HepG2 (cell line): ENCODE measurements around the gene TNFRSF1B. TPM values are rescaled to one million over a fixed set of nuclear protein-coding genes. Genes with fewer than 3 reads are reported as not detected.

ENCODE experiments used
- ATAC-seq: fragments of 200-7000 bp; cut with Tn5 transposase; 3 replicates; pipeline ENCODE4 v1.9.1; 2020; ENCODE audit warnings: mild to moderate bottlenecking, moderate library complexity
- BruUV-seq: library from RNA; stranded (reverse); fragments of 400-500 nt; replicated peaks from 2 replicates; lab custom pipeline; 2021; lab: Mats Ljungman, UMichigan
- CTCF ChIA-PET: fragments of 300-600 bp; formaldehyde crosslinking; extraction: SDS; loops from one replicate; lab custom pipeline; 2021; ENCODE audit warnings: low total read pairs, inconsistent platforms, low intra/inter-chr PET ratio; lab: Yijun Ruan, JAX
- POLR2A ChIA-PET: fragments of 350-600 bp; sonication (Branson Sonifier 250); formaldehyde crosslinking; loops from one replicate; lab custom pipeline; 2020; ENCODE audit warnings: antibody characterized with exemption, inconsistent platforms; lab: Yijun Ruan, JAX
- DNase-seq: peaks from one replicate; pipeline ENCODE4 v3.0.0-alpha.2; 2015; ENCODE audit warnings: low spot score
- FAIRE-seq: peaks from 3 replicates; lab custom pipeline; 2011; peaks lifted over from hg19 to GRCh38; lab: Jason Lieb, UNC
- H2AFZ ChIP-seq: one replicate; pipeline ENCODE4 v1.6.1; 2011; ENCODE audit warnings: low read length, inconsistent platforms
- H3K27ac ChIP-seq: fragments of 300-600 bp; 3 replicates; pipeline ENCODE4 v1.8.0; 2011; ENCODE audit warnings: mixed run types, mild to moderate bottlenecking, mixed read lengths, low read length, inconsistent platforms; ENCODE audit not compliant: insufficient read depth; ENCODE audit errors: extremely low read length
- H3K27me3 ChIP-seq, 2 experiments: fragments of 200-600 bp in 1 of 2; 2 replicates in 1 of 2; 3 replicates in 1 of 2; pipeline versions ENCODE4 v1.6.0 to v1.8.0; 2011; ENCODE audit warnings: low read length in 2 of 2, mild to moderate bottlenecking in 2 of 2, moderate library complexity in 2 of 2, inconsistent platforms in 1 of 2; ENCODE audit not compliant: insufficient read depth in 2 of 2, control insufficient read depth in 1 of 2
- H3K36me3 ChIP-seq, 2 experiments: fragments of 200-600 bp in 1 of 2; replicated peaks in 1 of 2; 2 replicates in 1 of 2; 3 replicates in 1 of 2; pipeline versions ENCODE4 v1.5.1 to v1.8.0; 2011; ENCODE audit warnings: low read length in 2 of 2, inconsistent platforms in 1 of 2; ENCODE audit not compliant: insufficient read depth in 2 of 2, control insufficient read depth in 1 of 2
- H3K4me1 ChIP-seq: 2 replicates; pipeline ENCODE4 v1.5.1; 2012; ENCODE audit warnings: low read length, inconsistent platforms; ENCODE audit not compliant: insufficient read depth
- H3K4me2 ChIP-seq: 2 replicates; pipeline ENCODE4 v1.6.0; 2011; ENCODE audit warnings: low read depth, low read length, inconsistent platforms
- H3K4me3 ChIP-seq, 3 experiments: fragments of 200-600 bp in 1 of 3; sonication (generic), shearing (Covaris generic) in 1 of 3; replicated peaks in 1 of 3; 2 replicates each; pipeline ENCODE4 v1.5.1; 2011 to 2016; ENCODE audit warnings: low read length in 3 of 3, inconsistent platforms in 2 of 3, low read depth in 2 of 3, mild to moderate bottlenecking in 2 of 3, control low read depth in 1 of 3, mixed read lengths in 1 of 3; ENCODE audit not compliant: insufficient read depth in 1 of 3
- H3K79me2 ChIP-seq: one replicate; pipeline ENCODE4 v1.6.1; 2011; ENCODE audit warnings: low read length, inconsistent platforms; ENCODE audit not compliant: insufficient read depth
- H3K9ac ChIP-seq: 2 replicates; pipeline ENCODE4 v1.6.0; 2011; ENCODE audit warnings: mild to moderate bottlenecking, low read depth, low read length, inconsistent platforms; ENCODE audit not compliant: insufficient read depth
- H3K9me3 ChIP-seq: 2 replicates; pipeline ENCODE4 v1.5.1; 2012; ENCODE audit warnings: mild to moderate bottlenecking, low read length
- H4K20me1 ChIP-seq: 2 replicates; pipeline ENCODE4 v1.6.0; 2011; ENCODE audit warnings: inconsistent platforms, mild to moderate bottlenecking, low read length, moderate library complexity; ENCODE audit not compliant: insufficient read depth
- KMT2B ChIP-seq: IDR thresholded peaks from 2 replicates; pipeline ENCODE4 v1.6.1; 2016; ENCODE audit warnings: missing genetic modification reagents, missing compliant biosample characterization
- PAX8 ChIP-seq: sonication (generic); formaldehyde crosslinking; IDR thresholded peaks from 2 replicates; pipeline ENCODE4 v1.8.0; 2022; ENCODE audit warnings: mild to moderate bottlenecking, missing genetic modification reagents, borderline replicate concordance
- PLRG1 ChIP-seq: fragments of 450-650 bp; conservative IDR thresholded peaks from 2 replicates; pipeline ENCODE4 v1.6.1; 2016
- RERE ChIP-seq: IDR thresholded peaks from 2 replicates; pipeline ENCODE4 v1.6.1; 2016; ENCODE audit warnings: low read depth, missing genetic modification reagents, missing compliant biosample characterization
- SP1 ChIP-seq, 2 experiments: fragments of 450-650 bp in 1 of 2; sonication (generic) in 1 of 2; formaldehyde crosslinking in 1 of 2; IDR thresholded peaks; 2 replicates each; pipeline versions ENCODE4 v1.4.0 to v1.6.1; 2016 to 2020; ENCODE audit warnings: missing genetic modification reagents in 1 of 2
- ZFP62 ChIP-seq: sonication (generic); formaldehyde crosslinking; IDR thresholded peaks from 2 replicates; pipeline ENCODE4 v1.4.0; 2020; ENCODE audit warnings: missing genetic modification reagents
- ZNF619 ChIP-seq: sonication (generic); formaldehyde crosslinking; IDR thresholded peaks from 2 replicates; pipeline ENCODE4 v1.4.0; 2020; ENCODE audit warnings: mild to moderate bottlenecking, missing genetic modification reagents
- ZNF724P ChIP-seq: sonication (generic); formaldehyde crosslinking; IDR thresholded peaks from 2 replicates; pipeline ENCODE4 v1.8.0; 2022; ENCODE audit warnings: missing genetic modification reagents, borderline replicate concordance
- WGBS: methylation state at CpG from one replicate; pipeline ENCODE4 v1.1.6; 2017; ENCODE audit warnings: low lambda C conversion rate; 5-methylcytosine and 5-hydroxymethylcytosine counted together
- in situ Hi-C: cut with HindIII; loops from 2 replicates; pipeline ENCODE4 v1.10.0; 2017; ENCODE audit warnings: low pct_unique_long_range_greater_than_20kb; ENCODE audit not compliant: extremely low pct_ligation_motif_present
- intact Hi-C: fragments of 100-400 bp; cut with micrococcal nuclease; formaldehyde crosslinking; loops from one replicate; pipeline ENCODE4 v1.10.0; 2022; ENCODE audit not compliant: unreplicated experiment
- polyA plus RNA-seq, 8 experiments: library from polyadenylated mRNA; depleted of rRNA in 3 of 8; stranded (reverse) in 7 of 8; unstranded in 1 of 8; fragments of >200 nt; fragmentation: Illumina TruSeq in 4 of 8; extraction: Trizol in 4 of 8; gene quantifications; 2 replicates each; pipeline versions ENCODE4 v1.2.1 to v1.2.3, GENCODE V29; 2011 to 2016; ENCODE audit warnings: low read depth in 4 of 8, missing spikeins in 1 of 8, mixed read lengths in 1 of 8; ENCODE audit not compliant: insufficient read depth in 1 of 8
- total RNA-seq, 5 experiments: library from RNA; depleted of rRNA; stranded (reverse); fragments of >200 nt; fragmentation: Illumina TruSeq; extraction: Trizol; gene quantifications; 2 replicates each; pipeline ENCODE4 v1.2.3, GENCODE V29; 2016; ENCODE audit warnings: low read depth in 1 of 5

Gene TNFRSF1B
- total and polyA plus RNA-seq, 2 of the 13 experiments (the other 11 are each of a cell fraction or from before 2014, with no cell fraction given), result 0.04 to 0.11 TPM

GRCh38 chr1:12228979-12229378 is 62.2 kb downstream of the TNFRSF1B start:
- peaks cover 4% of the 10 kb centered on the region; the same call in 1 of the 2 replicates for H4K20me1 ChIP-seq
- in situ Hi-C loops, result no loop called here
- WGBS, result 60% methylated on average over 7 of the region's 7 CpGs
- H3K27me3 ChIP-seq, result no peaks in the 10 kb centered on the region; a peak in 1 of 5 replicates
- H3K79me2 ChIP-seq, result peaks cover 2% of the 10 kb centered on the region
- no peak overlapping the region for H3K4me3 ChIP-seq
- no peak overlapping the region for H3K9ac ChIP-seq
- H3K36me3 ChIP-seq, result no peaks in the 10 kb centered on the region
- no peak overlapping the region for H2AFZ ChIP-seq
- H3K9me3 ChIP-seq, result no peaks in the 10 kb centered on the region
- no peak overlapping the region for H3K27ac ChIP-seq
- CTCF ChIA-PET, result interaction anchor here (1.7 kb wide), 1 partner anchor 47 kb away, joined by 7 read pairs; no protein-coding TSS in a partner anchor
- H3K4me1 ChIP-seq, result peaks cover 24% of the 10 kb centered on the region
- intact Hi-C loops, result no loop called here
- DNase-seq, result no peak
- no peak for TF ChIP-seq ZFP62 (CRISPR knock-in tag)
- no peak for TF ChIP-seq ZNF619 (CRISPR knock-in tag)
- TF ChIP-seq KMT2B (CRISPR knock-in tag), result no peak
- TF ChIP-seq PLRG1, result no peak
- TF ChIP-seq RERE (CRISPR knock-in tag), result no peak
- no peak for TF ChIP-seq ZNF724P (CRISPR knock-in tag)
- no peak for TF ChIP-seq PAX8 (CRISPR knock-in tag)
- TF ChIP-seq SP1 (IDR thresholded peaks at IDR 0.05), result no peak
- no peak for TF ChIP-seq SP1 (CRISPR knock-in tag; IDR thresholded peaks at IDR 0.05)
- TF ChIP-seq, all 625 proteins: peak for 0
- no peak for ATAC-seq
- FAIRE-seq, result no peak
- BruUV-seq, result no TSS peak
- POLR2A ChIA-PET, result no interaction called here
- H3K4me2 ChIP-seq, result no peak overlapping the region; the same call in 1 of the 2 replicates
